Trophoblast cell (in vitro differentiated cells and primary cell): ENCODE measurements around the gene DHX57.

Source experiments
- DNase-seq, 2 donors: peaks; one replicate each; pipeline ENCODE4 v3.0.0-alpha.2; 2016
- H2AFZ ChIP-seq: 2 replicates; pipeline ENCODE4 v1.6.1; 2013; ENCODE audit warnings: low read length, moderate library complexity, mild to moderate bottlenecking; ENCODE audit not compliant: insufficient read depth, poor library complexity
- H2AK5ac ChIP-seq: 2 replicates; pipeline ENCODE4 v1.6.1; 2013; ENCODE audit warnings: mild to moderate bottlenecking, low read length
- H2BK120ac ChIP-seq: 2 replicates; pipeline ENCODE4 v1.6.1; 2013; ENCODE audit warnings: low read length, mild to moderate bottlenecking, moderate library complexity; ENCODE audit not compliant: insufficient read depth, poor library complexity
- H2BK12ac ChIP-seq: 2 replicates; pipeline ENCODE4 v1.6.1; 2013; ENCODE audit warnings: mild to moderate bottlenecking, low read length, moderate library complexity
- H2BK5ac ChIP-seq: 2 replicates; pipeline ENCODE4 v1.6.1; 2013; ENCODE audit warnings: low read length, low read depth, moderate library complexity, mild to moderate bottlenecking; ENCODE audit not compliant: poor library complexity
- H3K14ac ChIP-seq: 2 replicates; pipeline ENCODE4 v1.6.1; 2013; ENCODE audit warnings: mild to moderate bottlenecking, low read length
- H3K18ac ChIP-seq: 2 replicates; pipeline ENCODE4 v1.6.1; 2013; ENCODE audit warnings: mild to moderate bottlenecking, low read length
- H3K23ac ChIP-seq: 2 replicates; pipeline ENCODE4 v1.6.1; 2013; ENCODE audit warnings: low read length
- H3K27ac ChIP-seq: 2 replicates; pipeline ENCODE4 v1.5.1; 2013; ENCODE audit warnings: low read depth, mild to moderate bottlenecking, inconsistent platforms, low read length, moderate library complexity
- H3K27me3 ChIP-seq: 2 replicates; pipeline ENCODE4 v1.6.1; 2013; ENCODE audit warnings: inconsistent platforms, mild to moderate bottlenecking, low read length, moderate library complexity; ENCODE audit not compliant: insufficient read depth
- H3K36me3 ChIP-seq, 2 experiments: 1 replicate in 1 of 2; 2 replicates in 1 of 2; pipeline ENCODE4 v1.6.1; 2013; ENCODE audit warnings: low read length in 2 of 2, mild to moderate bottlenecking in 2 of 2, moderate library complexity in 1 of 2; ENCODE audit not compliant: insufficient read depth in 2 of 2, control insufficient read depth in 1 of 2
- H3K4ac ChIP-seq: 2 replicates; pipeline ENCODE4 v1.6.1; 2013; ENCODE audit warnings: low read depth, mild to moderate bottlenecking, low read length, moderate library complexity
- H3K4me1 ChIP-seq, 2 experiments: 1 replicate in 1 of 2; 2 replicates in 1 of 2; pipeline ENCODE4 v1.6.1; 2013; ENCODE audit warnings: low read length in 2 of 2, mild to moderate bottlenecking in 2 of 2, moderate library complexity in 1 of 2; ENCODE audit not compliant: insufficient read depth in 2 of 2, control insufficient read depth in 1 of 2
- H3K4me2 ChIP-seq: 2 replicates; pipeline ENCODE4 v1.6.1; 2013; ENCODE audit warnings: inconsistent platforms, mild to moderate bottlenecking, low read length, moderate library complexity
- H3K4me3 ChIP-seq: 2 replicates; pipeline ENCODE4 v1.5.1; 2013; ENCODE audit warnings: mild to moderate bottlenecking, low read depth, low read length, inconsistent platforms
- H3K79me1 ChIP-seq: one replicate; pipeline ENCODE4 v1.6.1; 2013; ENCODE audit warnings: low read length
- H3K79me2 ChIP-seq: 2 replicates; pipeline ENCODE4 v1.6.1; 2013; ENCODE audit warnings: low read length, mild to moderate bottlenecking; ENCODE audit not compliant: control insufficient read depth, insufficient read depth, poor library complexity
- H3K9ac ChIP-seq: 2 replicates; pipeline ENCODE4 v1.6.1; 2013; ENCODE audit warnings: mild to moderate bottlenecking, low read length
- H3K9me3 ChIP-seq: 2 replicates; pipeline ENCODE4 v1.6.1; 2013; ENCODE audit warnings: low read depth, mild to moderate bottlenecking, control low read depth, inconsistent platforms, low read length; ENCODE audit not compliant: insufficient read depth
- H4K12ac ChIP-seq: 2 replicates; pipeline ENCODE4 v1.6.1; 2013; ENCODE audit warnings: low read depth, mild to moderate bottlenecking, low read length, moderate library complexity
- H4K8ac ChIP-seq: 2 replicates; pipeline ENCODE4 v1.6.1; 2013; ENCODE audit warnings: low read depth, mild to moderate bottlenecking, low read length, moderate library complexity
- H4K91ac ChIP-seq: one replicate; pipeline ENCODE4 v1.6.1; 2013; ENCODE audit warnings: low read depth, mild to moderate bottlenecking, low read length, moderate library complexity
- WGBS: extraction: QIAGEN DNeasy Blood & Tissue Kit; methylation state at CpG from one replicate; pipeline ENCODE4 v1.1.7; 2013; ENCODE audit warnings: missing lambda C conversion rate; ENCODE audit not compliant: insufficient read length, insufficient coverage; ENCODE audit errors: extremely low coverage; 5-methylcytosine and 5-hydroxymethylcytosine counted together

Gene DHX57

GRCh38 chr2:38905251-38905650 is 29.5 kb upstream of the DHX57 start:
- Histone ChIP-seq H3K18ac (no peak overlapping the region), H3K27ac (no peak overlapping the region), H4K91ac (no peak overlapping the region), H3K4ac (no peak overlapping the region), H3K23ac (no peak overlapping the region), H2AFZ (no peak overlapping the region), H3K4me2 (no peak overlapping the region), H3K4me3 (no peak overlapping the region), H4K12ac (no peak overlapping the region), H3K79me1 (no peaks in the 10 kb centered on the region), H3K36me3 (no peaks in the 10 kb centered on the region), H3K9me3 (peaks cover 2% of the 10 kb centered on the region), H3K9ac (no peak overlapping the region), H3K4me1 (no peaks in the 10 kb centered on the region), H4K8ac (no peak overlapping the region), H2AK5ac (no peak overlapping the region), H3K79me2 (no peaks in the 10 kb centered on the region), H2BK5ac (no peak overlapping the region), H3K14ac (no peak overlapping the region), H2BK120ac (no peak overlapping the region), H3K27me3 (no peaks in the 10 kb centered on the region), H2BK12ac (no peak overlapping the region)
- no peak for DNase-seq
- no CpG with 5 or more reads among the region's 2 CpGs for WGBS

GRCh38 chr2:38900726-38901125 is 25.0 kb upstream of the DHX57 start:
- Histone ChIP-seq H3K27me3 (no peaks in the 10 kb centered on the region), H4K12ac (no peak overlapping the region), H3K23ac (no peak overlapping the region), H3K4me1 (no peaks in the 10 kb centered on the region), H3K9me3 (no peaks in the 10 kb centered on the region), H3K79me2 (no peaks in the 10 kb centered on the region), H3K27ac (no peak overlapping the region), H2AK5ac (no peak overlapping the region), H3K14ac (no peak overlapping the region), H2BK120ac (no peak overlapping the region), H2BK5ac (no peak overlapping the region), H3K9ac (no peak overlapping the region), H3K18ac (no peak overlapping the region), H3K36me3 (no peaks in the 10 kb centered on the region), H3K4me2 (no peak overlapping the region), H3K4me3 (no peak overlapping the region), H2AFZ (no peak overlapping the region), H4K8ac (no peak overlapping the region), H3K79me1 (no peaks in the 10 kb centered on the region), H3K4ac (no peak overlapping the region), H2BK12ac (no peak overlapping the region), H4K91ac (no peak overlapping the region)
- DNase-seq = no peak
- WGBS = no CpG with 5 or more reads among the region's 1 CpG

GRCh38 chr2:38898256-38898655 is 22.5 kb upstream of the DHX57 start:
- no peak overlapping the region for H2BK120ac ChIP-seq
- no peak overlapping the region for H3K18ac ChIP-seq
- no peak overlapping the region for H3K4me3 ChIP-seq
- H3K27ac ChIP-seq = no peak overlapping the region
- H3K79me2 ChIP-seq = no peaks in the 10 kb centered on the region
- H4K12ac ChIP-seq = no peak overlapping the region
- no peak overlapping the region for H3K4ac ChIP-seq
- H3K14ac ChIP-seq = no peak overlapping the region
- H3K9ac ChIP-seq = no peak overlapping the region
- H2AK5ac ChIP-seq = no peak overlapping the region
- H3K9me3 ChIP-seq = no peaks in the 10 kb centered on the region
- no peaks in the 10 kb centered on the region for H3K36me3 ChIP-seq
- H4K8ac ChIP-seq = no peak overlapping the region
- WGBS = no CpG with 5 or more reads among the region's 5 CpGs
- H3K27me3 ChIP-seq = no peaks in the 10 kb centered on the region
- H4K91ac ChIP-seq = no peak overlapping the region
- no peak for DNase-seq
- no peaks in the 10 kb centered on the region for H3K79me1 ChIP-seq
- no peak overlapping the region for H3K23ac ChIP-seq
- no peaks in the 10 kb centered on the region for H3K4me1 ChIP-seq
- H3K4me2 ChIP-seq = no peak overlapping the region
- no peak overlapping the region for H2BK12ac ChIP-seq
- H2BK5ac ChIP-seq = no peak overlapping the region
- H2AFZ ChIP-seq = no peak overlapping the region

GRCh38 chr2:38892819-38893218 is 17.1 kb upstream of the DHX57 start:
- DNase-seq = peak in 1 of 2 donors; percentile 50
- Histone ChIP-seq H3K18ac (no peak overlapping the region), H4K12ac (no peak overlapping the region), H3K4me3 (no peak overlapping the region), H3K9ac (no peak overlapping the region), H3K4ac (no peak overlapping the region), H3K4me1 (no peaks in the 10 kb centered on the region), H3K14ac (no peak overlapping the region), H3K23ac (no peak overlapping the region), H4K91ac (no peak overlapping the region), H2AFZ (no peak overlapping the region), H2BK12ac (no peak overlapping the region), H3K27ac (no peak overlapping the region), H3K9me3 (no peaks in the 10 kb centered on the region), H2BK5ac (no peak overlapping the region), H4K8ac (no peak overlapping the region), H3K4me2 (no peak overlapping the region), H3K27me3 (no peaks in the 10 kb centered on the region), H2BK120ac (no peak overlapping the region), H3K36me3 (no peaks in the 10 kb centered on the region), H3K79me1 (no peaks in the 10 kb centered on the region), H3K79me2 (no peaks in the 10 kb centered on the region), H2AK5ac (no peak overlapping the region)
